Activated CD8-positive, alpha-beta memory T cell treated with anti-CD3 and anti-CD28 coated beads, Interleukin-2, amount 50 U/mL, for 1 hour (primary cell): ENCODE data around the gene MPO.

Experiments used
- DNase-seq: peaks from one replicate; pipeline ENCODE4 v3.0.0-alpha.2; 2020; ENCODE audit errors: extremely low read depth

Gene MPO

GRCh38 chr17:58264407-58265103, 16.2 kb downstream of the MPO start:
- DNase-seq: no peak

- no peak for DNase-seq
Observed at GRCh38 chr17:58263773-58264172, 17.0 kb downstream of the MPO start.

GRCh38 chr17:58262149-58262548, 18.6 kb downstream of the MPO start:
- no peak for DNase-seq

GRCh38 chr17:58254803-58255202, 25.9 kb downstream of the MPO start:
- no peak for DNase-seq

GRCh38 chr17:58253082-58253481, 27.7 kb downstream of the MPO start:
- DNase-seq: no peak

- no peak for DNase-seq
Observed at GRCh38 chr17:58252141-58252540, 28.6 kb downstream of the MPO start.

- DNase-seq: no peak
Observed at GRCh38 chr17:58250344-58251011, 30.3 kb downstream of the MPO start.

GRCh38 chr17:58249270-58250133, 31.2 kb downstream of the MPO start:
- peak; percentile 28 for DNase-seq

GRCh38 chr17:58248955-58249269, 31.8 kb downstream of the MPO start:
- DNase-seq: no peak

- DNase-seq: no peak
Observed at GRCh38 chr17:58247511-58248363, 33.0 kb downstream of the MPO start.

GRCh38 chr17:58246781-58247180, 34.0 kb downstream of the MPO start:
- DNase-seq: no peak

- no peak for DNase-seq
Observed at GRCh38 chr17:58246104-58246740, 34.5 kb downstream of the MPO start.

GRCh38 chr17:58245428-58246103, 35.2 kb downstream of the MPO start:
- no peak for DNase-seq

GRCh38 chr17:58244963-58245362, 35.8 kb downstream of the MPO start:
- no peak for DNase-seq

GRCh38 chr17:58242171-58242784, 38.5 kb downstream of the MPO start:
- DNase-seq: no peak

GRCh38 chr17:58239987-58240386, 40.7 kb downstream of the MPO start:
- no peak for DNase-seq

GRCh38 chr17:58238147-58238634, 42.5 kb downstream of the MPO start, which contains the start of gene LPO:
Gene LPO, plus strand, starts transcription at chr17:58238584. Its CDS starts 4,396 bp downstream, at chr17:58242980.
- no peak for DNase-seq

- DNase-seq: no peak
Observed at GRCh38 chr17:58236394-58236793, 44.3 kb downstream of the MPO start.

GRCh38 chr17:58235821-58236220, 44.9 kb downstream of the MPO start:
- no peak for DNase-seq

GRCh38 chr17:58234512-58234911, 46.2 kb downstream of the MPO start:
- DNase-seq: no peak
